Measurements from ENCODE around the gene CXADR. TPM values are rescaled to one million over a fixed set of nuclear protein-coding genes. Genes with fewer than 3 reads are reported as not detected.
"Not testable (repeated sequence)": the region's sequence is repeated elsewhere in the genome, so short reads cannot be mapped to it uniquely, and the experiment has no call there.

The CXADR gene
- total RNA-seq, 1 experiment from 2014 or later, result 7.9 TPM

- intact Hi-C loops (cut with micrococcal nuclease), result no loop called here
- Mint-ChIP-seq H3K27ac (ENCODE audit: low read depth, unreplicated experiment) (no peak overlapping the region), H3K4me1 (ENCODE audit: insufficient read depth, unreplicated experiment) (peaks cover 13% of the 10 kb centered on the region), H3K9me3 (ENCODE audit: unreplicated experiment) (no peaks in the 10 kb centered on the region), H3K36me3 (ENCODE audit: insufficient read depth, unreplicated experiment) (no peaks in the 10 kb centered on the region), H3K27me3 (ENCODE audit: insufficient read depth, unreplicated experiment) (no peaks in the 10 kb centered on the region), H3K4me3 (ENCODE audit: unreplicated experiment) (no peak overlapping the region)
- BruUV-seq (replicated peaks), result no TSS peak
- TF ChIP-seq CTCF (IDR thresholded peaks at IDR 0.05; ENCODE audit: unreplicated experiment), result no peak
- CTCF ChIA-PET, result interaction anchor here (0.6 kb wide), 1 partner anchor 78 kb away, joined by 3 read pairs; no protein-coding TSS in a partner anchor
- no peak for DNase-seq (ENCODE audit: unreplicated experiment)
- POLR2A ChIA-PET, result no interaction called here
These were observed 5.3 kb upstream of the CXADR start for GRCh38 chr21:17507591-17507990.

GRCh38 chr21:17513214-17514123 lies 626 bp downstream of the CXADR start:
- no peak for TF ChIP-seq CTCF (IDR thresholded peaks at IDR 0.05; ENCODE audit: unreplicated experiment)
- H3K9me3 Mint-ChIP-seq (ENCODE audit: unreplicated experiment), result no peaks in the 10 kb centered on the region
- CTCF ChIA-PET, result interaction anchor here (0.6 to 3.6 kb wide), 10 partner anchors 17 to 127 kb away, joined by 3 to 16 read pairs (median 4); no protein-coding TSS in a partner anchor
- no peaks in the 10 kb centered on the region for H3K27me3 Mint-ChIP-seq (ENCODE audit: insufficient read depth, unreplicated experiment)
- intact Hi-C loops (cut with micrococcal nuclease), result loop anchor here (1.0 to 10.0 kb wide), 3 partner anchors 59 to 126 kb away; no protein-coding TSS in a partner anchor
- POLR2A ChIA-PET, result interaction anchor here (0.7 to 3.4 kb wide), 16 partner anchors 14 to 127 kb away, joined by 3 to 20 read pairs (median 4); no protein-coding TSS in a partner anchor
- peak; percentile 36 for DNase-seq (ENCODE audit: unreplicated experiment)
- H3K36me3 Mint-ChIP-seq (ENCODE audit: insufficient read depth, unreplicated experiment), result no peaks in the 10 kb centered on the region
- H3K27ac Mint-ChIP-seq (ENCODE audit: low read depth, unreplicated experiment), result no peak overlapping the region
- H3K4me1 Mint-ChIP-seq (ENCODE audit: insufficient read depth, unreplicated experiment), result peaks cover 18% of the 10 kb centered on the region
- peak overlapping the region; percentile 77 for H3K4me3 Mint-ChIP-seq (ENCODE audit: unreplicated experiment)
- no TSS peak for BruUV-seq (replicated peaks)

GRCh38 chr21:17514124-17514845 lies 1.4 kb downstream of the CXADR start:
- H3K36me3 Mint-ChIP-seq (ENCODE audit: insufficient read depth, unreplicated experiment), result no peaks in the 10 kb centered on the region
- TF ChIP-seq CTCF (IDR thresholded peaks at IDR 0.05; ENCODE audit: unreplicated experiment), result no peak
- H3K4me1 Mint-ChIP-seq (ENCODE audit: insufficient read depth, unreplicated experiment), result peaks cover 18% of the 10 kb centered on the region
- TSS peak; percentile 28 for BruUV-seq (replicated peaks)
- ChIA-PET CTCF (interaction anchor here (0.8 to 2.5 kb wide), 5 partner anchors 24 to 123 kb away, joined by 3 to 9 read pairs (median 5); no protein-coding TSS in a partner anchor), POLR2A (interaction anchor here (0.7 to 3.4 kb wide), 11 partner anchors 13 to 128 kb away, joined by 3 to 20 read pairs (median 5); no protein-coding TSS in a partner anchor)
- no peaks in the 10 kb centered on the region for H3K27me3 Mint-ChIP-seq (ENCODE audit: insufficient read depth, unreplicated experiment)
- no peaks in the 10 kb centered on the region for H3K9me3 Mint-ChIP-seq (ENCODE audit: unreplicated experiment)
- intact Hi-C loops (cut with micrococcal nuclease), result loop anchor here (10.0 kb wide), 1 partner anchor 71 kb away; no protein-coding TSS in a partner anchor
- H3K4me3 Mint-ChIP-seq (ENCODE audit: unreplicated experiment), result peak overlapping the region; percentile 77
- peak; percentile 30 for DNase-seq (ENCODE audit: unreplicated experiment)
- H3K27ac Mint-ChIP-seq (ENCODE audit: low read depth, unreplicated experiment), result no peak overlapping the region

- BruUV-seq (replicated peaks); H3K36me3 Mint-ChIP-seq (ENCODE audit: insufficient read depth, unreplicated experiment); H3K4me3 Mint-ChIP-seq (ENCODE audit: unreplicated experiment); H3K9me3 Mint-ChIP-seq (ENCODE audit: unreplicated experiment); POLR2A ChIA-PET; H3K27me3 Mint-ChIP-seq (ENCODE audit: insufficient read depth, unreplicated experiment); DNase-seq (ENCODE audit: unreplicated experiment); H3K27ac Mint-ChIP-seq (ENCODE audit: low read depth, unreplicated experiment): not testable (repeated sequence)
- CTCF ChIA-PET, result interaction anchor here (1.2 kb wide), 1 partner anchor 131 kb away, joined by 3 read pairs; no protein-coding TSS in a partner anchor
- intact Hi-C loops (cut with micrococcal nuclease), result loop anchor here (10.0 kb wide), 1 partner anchor 68 kb away; no protein-coding TSS in a partner anchor
- peaks cover 10% of the 10 kb centered on the region for H3K4me1 Mint-ChIP-seq (ENCODE audit: insufficient read depth, unreplicated experiment)
These were observed 4.2 kb downstream of the CXADR start for GRCh38 chr21:17517008-17517407.

All from MCF 10A (cell line).